GM19023 (cell line): ENCODE data around the gene ZNF484.
"Not testable (repeated sequence)": the region's sequence is repeated elsewhere in the genome, so short reads cannot be mapped to it uniquely, and the experiment has no call there.

ENCODE experiments used
- ATAC-seq: cut with Tn5 transposase; IDR thresholded peaks from one replicate; pipeline ENCODE4 v1.9.1; 2021; ENCODE audit warnings: mild to moderate bottlenecking, moderate library complexity; ENCODE audit not compliant: unreplicated experiment

The ZNF484 gene

GRCh38 chr9:92877531-92878430 is at the start of gene ZNF484:
Gene ZNF484 (minus strand): TSS chr9:92878038. CDS start chr9:92875029, 3,009 bp downstream.
- ATAC-seq: peak; percentile 98

- ATAC-seq: no peak
Observed at GRCh38 chr9:92920437-92920836, 42.6 kb upstream of the ZNF484 start.

GRCh38 chr9:92917176-92917800 is 39.5 kb upstream of the ZNF484 start:
- ATAC-seq: no peak

- no peak for ATAC-seq
Observed at GRCh38 chr9:92911511-92912475, 34.0 kb upstream of the ZNF484 start.

GRCh38 chr9:92905137-92905536 is 27.3 kb upstream of the ZNF484 start:
- ATAC-seq: not testable (repeated sequence)

- ATAC-seq: no peak
Observed at GRCh38 chr9:92897323-92897722, 19.5 kb upstream of the ZNF484 start.

GRCh38 chr9:92895812-92896436 is 18.1 kb upstream of the ZNF484 start:
- ATAC-seq: no peak

- no peak for ATAC-seq
Observed at GRCh38 chr9:92894711-92895362, 17.0 kb upstream of the ZNF484 start.

- not testable (repeated sequence) for ATAC-seq
Observed at GRCh38 chr9:92893916-92894610, 16.2 kb upstream of the ZNF484 start.

GRCh38 chr9:92892276-92892675 is 14.4 kb upstream of the ZNF484 start:
- not testable (repeated sequence) for ATAC-seq

GRCh38 chr9:92890761-92891160 is 12.9 kb upstream of the ZNF484 start:
- ATAC-seq: no peak

GRCh38 chr9:92887880-92888338 is 10.1 kb upstream of the ZNF484 start:
- no peak for ATAC-seq

GRCh38 chr9:92886846-92887610 is 9.2 kb upstream of the ZNF484 start:
- not testable (repeated sequence) for ATAC-seq

- not testable (repeated sequence) for ATAC-seq
Observed at GRCh38 chr9:92883666-92884405, 6.0 kb upstream of the ZNF484 start.

- ATAC-seq: no peak
Observed at GRCh38 chr9:92882276-92882675, 4.4 kb upstream of the ZNF484 start.

GRCh38 chr9:92875373-92875772 is 2.5 kb downstream of the ZNF484 start:
- no peak for ATAC-seq

GRCh38 chr9:92870289-92870688 is 7.5 kb downstream of the ZNF484 start:
- no peak for ATAC-seq

GRCh38 chr9:92866600-92866999 is 11.2 kb downstream of the ZNF484 start:
- ATAC-seq: not testable (repeated sequence)
